ENCODE results near the gene FBXO3.
"Not testable (repeated sequence)": the region's sequence is repeated elsewhere in the genome, so short reads cannot be mapped to it uniquely, and the experiment has no call there.

FBXO3 gene

DNA sequence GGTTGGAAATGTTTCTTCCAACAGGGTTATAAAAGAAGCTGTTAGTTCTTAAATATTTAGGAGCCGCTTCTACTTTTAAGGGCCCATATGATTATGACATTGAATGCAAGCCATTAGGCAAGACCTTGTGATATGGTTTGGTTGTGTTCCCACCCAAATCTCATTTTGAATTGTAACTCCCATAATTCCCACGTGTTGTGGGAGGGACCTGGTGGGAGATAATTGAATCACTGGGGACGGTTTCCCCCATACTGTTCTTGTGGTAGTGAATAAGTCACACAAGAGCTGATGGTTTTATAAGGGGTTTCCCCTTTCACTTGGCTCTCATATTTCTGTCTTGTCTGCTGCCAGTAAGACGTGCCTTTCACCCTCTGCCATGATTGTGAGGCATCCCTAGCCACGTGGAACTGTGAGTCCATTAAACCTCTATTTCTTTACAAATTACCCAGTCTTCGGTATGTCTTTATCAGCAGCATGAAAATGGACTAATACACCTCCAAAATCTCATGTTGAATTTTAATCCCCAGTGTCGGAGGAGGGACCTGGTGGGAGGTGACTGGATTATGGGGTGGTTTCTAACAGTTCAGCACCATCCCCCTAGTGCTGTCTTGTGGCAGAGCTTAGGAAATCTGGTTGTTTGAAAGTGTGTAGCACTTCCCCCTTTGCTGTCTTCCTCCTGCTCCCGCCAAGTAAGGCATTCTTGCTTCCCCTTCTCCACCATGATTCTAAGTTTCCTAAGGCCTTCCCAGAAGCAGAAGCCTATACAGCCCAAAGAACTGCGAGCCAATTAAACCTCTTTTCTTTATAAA is 42.4 kb downstream of the FBXO3 start:
- no peak overlapping the region for H3K4me3 ChIP-seq (ENCODE audit: control insufficient read depth, low read depth, low read length)
- TF ChIP-seq, protein P1, sequence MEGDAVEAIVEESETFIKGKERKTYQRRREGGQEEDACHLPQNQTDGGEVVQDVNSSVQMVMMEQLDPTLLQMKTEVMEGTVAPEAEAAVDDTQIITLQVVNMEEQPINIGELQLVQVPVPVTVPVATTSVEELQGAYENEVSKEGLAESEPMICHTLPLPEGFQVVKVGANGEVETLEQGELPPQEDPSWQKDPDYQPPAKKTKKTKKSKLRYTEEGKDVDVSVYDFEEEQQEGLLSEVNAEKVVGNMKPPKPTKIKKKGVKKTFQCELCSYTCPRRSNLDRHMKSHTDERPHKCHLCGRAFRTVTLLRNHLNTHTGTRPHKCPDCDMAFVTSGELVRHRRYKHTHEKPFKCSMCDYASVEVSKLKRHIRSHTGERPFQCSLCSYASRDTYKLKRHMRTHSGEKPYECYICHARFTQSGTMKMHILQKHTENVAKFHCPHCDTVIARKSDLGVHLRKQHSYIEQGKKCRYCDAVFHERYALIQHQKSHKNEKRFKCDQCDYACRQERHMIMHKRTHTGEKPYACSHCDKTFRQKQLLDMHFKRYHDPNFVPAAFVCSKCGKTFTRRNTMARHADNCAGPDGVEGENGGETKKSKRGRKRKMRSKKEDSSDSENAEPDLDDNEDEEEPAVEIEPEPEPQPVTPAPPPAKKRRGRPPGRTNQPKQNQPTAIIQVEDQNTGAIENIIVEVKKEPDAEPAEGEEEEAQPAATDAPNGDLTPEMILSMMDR (IDR thresholded peaks at IDR 0.05; ENCODE audit: control insufficient read depth, insufficient read depth, low read depth, low read length, missing control alignments), result no peak
- DNase-seq (ENCODE audit: low read depth), result no peak

DNA sequence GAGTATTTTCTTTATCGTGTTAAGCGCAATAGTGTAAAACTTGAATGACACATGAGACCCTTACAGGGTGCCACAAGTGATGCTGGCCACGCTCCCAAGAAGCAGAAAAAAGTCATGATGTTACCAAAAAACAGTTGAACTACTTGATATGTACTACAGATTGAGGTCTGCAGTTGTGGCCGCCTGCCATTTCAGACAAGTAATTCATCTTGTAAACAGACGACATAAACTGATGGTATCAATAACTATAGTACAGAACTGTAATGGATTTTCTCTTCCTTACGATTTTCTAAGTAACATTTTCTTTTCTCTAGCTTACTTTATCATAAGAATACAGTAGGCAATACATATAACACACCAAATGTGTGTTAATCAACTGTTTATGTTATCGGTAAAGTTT is 43.6 kb downstream of the FBXO3 start:
- TF ChIP-seq, protein P1 (IDR thresholded peaks at IDR 0.05; ENCODE audit: control insufficient read depth, insufficient read depth, low read depth, low read length, missing control alignments), result no peak
- no peak overlapping the region for H3K4me3 ChIP-seq (ENCODE audit: control insufficient read depth, low read depth, low read length)
- no peak for DNase-seq (ENCODE audit: low read depth)

GRCh38 chr11:33729072-33729664 is 45.2 kb downstream of the FBXO3 start:
- H3K4me3 ChIP-seq (ENCODE audit: control insufficient read depth, low read depth, low read length); DNase-seq (ENCODE audit: low read depth): not testable (repeated sequence)

- H3K4me3 ChIP-seq (ENCODE audit: control insufficient read depth, low read depth, low read length); DNase-seq (ENCODE audit: low read depth): not testable (repeated sequence)
Measured at GRCh38 chr11:33727539-33727938, 46.8 kb downstream of the FBXO3 start.

DNA sequence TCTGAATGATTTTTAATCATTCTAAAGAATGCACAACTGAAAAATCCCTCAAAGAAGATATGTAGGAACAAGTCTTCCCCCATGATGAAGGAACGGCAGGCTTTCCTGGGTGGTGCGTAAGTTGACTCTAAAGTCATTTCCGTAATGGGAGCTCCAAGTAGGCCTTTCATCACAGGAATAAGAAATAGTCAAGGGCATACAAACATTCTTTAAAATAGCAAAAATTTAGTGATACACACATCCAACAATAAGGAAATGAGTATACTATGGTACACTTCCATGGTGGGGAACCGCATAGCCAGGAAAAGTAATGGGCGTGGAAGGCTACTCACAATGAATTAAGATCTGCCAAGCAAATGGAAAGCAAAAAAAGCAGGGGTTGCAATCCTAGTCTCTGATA is 48.8 kb downstream of the FBXO3 start:
- no peak overlapping the region for H3K4me3 ChIP-seq (ENCODE audit: control insufficient read depth, low read depth, low read length)
- TF ChIP-seq, protein P1 (IDR thresholded peaks at IDR 0.05; ENCODE audit: control insufficient read depth, insufficient read depth, low read depth, low read length, missing control alignments), result no peak
- no peak for DNase-seq (ENCODE audit: low read depth)

GRCh38 chr11:33724644-33725035 is 49.7 kb downstream of the FBXO3 start:
- H3K4me3 ChIP-seq (ENCODE audit: control insufficient read depth, low read depth, low read length), result no peak overlapping the region
- TF ChIP-seq, protein P1 (IDR thresholded peaks at IDR 0.05; ENCODE audit: control insufficient read depth, insufficient read depth, low read depth, low read length, missing control alignments), result no peak
- no peak for DNase-seq (ENCODE audit: low read depth)

DNA sequence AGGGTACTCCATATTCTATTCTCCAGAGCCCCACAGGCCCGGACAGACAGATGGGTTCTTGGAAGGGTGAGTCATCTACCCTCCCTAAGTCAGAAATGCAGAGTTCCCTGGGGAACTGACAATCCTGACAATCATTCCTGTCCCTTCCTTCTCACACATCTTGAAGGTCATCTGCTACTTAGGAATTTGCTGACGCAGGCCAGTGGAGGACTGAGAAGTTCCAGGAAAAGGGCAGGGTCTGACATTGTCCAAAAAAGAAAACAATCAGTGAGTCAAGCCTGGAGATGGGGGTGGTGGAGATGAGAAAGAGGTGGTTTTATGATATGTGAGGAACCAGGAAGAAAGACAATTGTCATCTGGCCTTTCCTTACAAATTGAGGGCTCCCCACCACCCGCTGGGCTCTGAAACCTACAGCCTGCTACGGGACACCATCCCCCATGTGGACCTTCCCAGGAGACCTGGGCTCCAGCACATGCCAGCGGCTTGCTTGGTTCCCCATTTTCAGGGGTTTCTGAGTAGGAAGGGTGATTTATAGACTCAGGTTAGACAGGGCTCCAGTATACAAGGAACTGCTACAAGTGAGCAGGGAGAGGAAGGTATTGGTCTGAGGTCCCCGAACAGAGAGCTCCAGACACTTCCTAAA is 51.0 kb downstream of the FBXO3 start:
- peak; percentile 80 for DNase-seq (ENCODE audit: low read depth)
- no peak overlapping the region for H3K4me3 ChIP-seq (ENCODE audit: control insufficient read depth, low read depth, low read length)
- TF ChIP-seq, protein P1 (IDR thresholded peaks at IDR 0.05; ENCODE audit: control insufficient read depth, insufficient read depth, low read depth, low read length, missing control alignments), result no peak
